HepG2 (cell line): ENCODE data around the gene CCDC85A. TPM values are rescaled to one million over a fixed set of nuclear protein-coding genes. Genes with fewer than 3 reads are reported as not detected.

Source experiments
- ATAC-seq: fragments of 200-7000 bp; cut with Tn5 transposase; 3 replicates; pipeline ENCODE4 v1.9.1; 2020; ENCODE audit warnings: mild to moderate bottlenecking, moderate library complexity
- BruUV-seq: library from RNA; stranded (reverse); fragments of 400-500 nt; replicated peaks from 2 replicates; lab custom pipeline; 2021; lab: Mats Ljungman, UMichigan
- CTCF ChIA-PET: fragments of 300-600 bp; formaldehyde crosslinking; extraction: SDS; loops from one replicate; lab custom pipeline; 2021; ENCODE audit warnings: low total read pairs, inconsistent platforms, low intra/inter-chr PET ratio; lab: Yijun Ruan, JAX
- POLR2A ChIA-PET: fragments of 350-600 bp; sonication (Branson Sonifier 250); formaldehyde crosslinking; loops from one replicate; lab custom pipeline; 2020; ENCODE audit warnings: antibody characterized with exemption, inconsistent platforms; lab: Yijun Ruan, JAX
- DNase-seq: peaks from one replicate; pipeline ENCODE4 v3.0.0-alpha.2; 2015; ENCODE audit warnings: low spot score
- FAIRE-seq: peaks from 3 replicates; lab custom pipeline; 2011; peaks lifted over from hg19 to GRCh38; lab: Jason Lieb, UNC
- H2AFZ ChIP-seq: one replicate; pipeline ENCODE4 v1.6.1; 2011; ENCODE audit warnings: low read length, inconsistent platforms
- H3K27ac ChIP-seq: fragments of 300-600 bp; 3 replicates; pipeline ENCODE4 v1.8.0; 2011; ENCODE audit warnings: mixed run types, mild to moderate bottlenecking, mixed read lengths, low read length, inconsistent platforms; ENCODE audit not compliant: insufficient read depth; ENCODE audit errors: extremely low read length
- H3K27me3 ChIP-seq, 2 experiments: fragments of 200-600 bp in 1 of 2; 2 replicates in 1 of 2; 3 replicates in 1 of 2; pipeline versions ENCODE4 v1.6.0 to v1.8.0; 2011; ENCODE audit warnings: low read length in 2 of 2, mild to moderate bottlenecking in 2 of 2, moderate library complexity in 2 of 2, inconsistent platforms in 1 of 2; ENCODE audit not compliant: insufficient read depth in 2 of 2, control insufficient read depth in 1 of 2
- H3K36me3 ChIP-seq, 2 experiments: fragments of 200-600 bp in 1 of 2; replicated peaks in 1 of 2; 2 replicates in 1 of 2; 3 replicates in 1 of 2; pipeline versions ENCODE4 v1.5.1 to v1.8.0; 2011; ENCODE audit warnings: low read length in 2 of 2, inconsistent platforms in 1 of 2; ENCODE audit not compliant: insufficient read depth in 2 of 2, control insufficient read depth in 1 of 2
- H3K4me1 ChIP-seq: 2 replicates; pipeline ENCODE4 v1.5.1; 2012; ENCODE audit warnings: low read length, inconsistent platforms; ENCODE audit not compliant: insufficient read depth
- H3K4me2 ChIP-seq: 2 replicates; pipeline ENCODE4 v1.6.0; 2011; ENCODE audit warnings: low read depth, low read length, inconsistent platforms
- H3K4me3 ChIP-seq, 3 experiments: fragments of 200-600 bp in 1 of 3; sonication (generic), shearing (Covaris generic) in 1 of 3; replicated peaks in 1 of 3; 2 replicates each; pipeline ENCODE4 v1.5.1; 2011 to 2016; ENCODE audit warnings: low read length in 3 of 3, inconsistent platforms in 2 of 3, low read depth in 2 of 3, mild to moderate bottlenecking in 2 of 3, control low read depth in 1 of 3, mixed read lengths in 1 of 3; ENCODE audit not compliant: insufficient read depth in 1 of 3
- H3K79me2 ChIP-seq: one replicate; pipeline ENCODE4 v1.6.1; 2011; ENCODE audit warnings: low read length, inconsistent platforms; ENCODE audit not compliant: insufficient read depth
- H3K9ac ChIP-seq: 2 replicates; pipeline ENCODE4 v1.6.0; 2011; ENCODE audit warnings: mild to moderate bottlenecking, low read depth, low read length, inconsistent platforms; ENCODE audit not compliant: insufficient read depth
- H3K9me3 ChIP-seq: 2 replicates; pipeline ENCODE4 v1.5.1; 2012; ENCODE audit warnings: mild to moderate bottlenecking, low read length
- H4K20me1 ChIP-seq: 2 replicates; pipeline ENCODE4 v1.6.0; 2011; ENCODE audit warnings: inconsistent platforms, mild to moderate bottlenecking, low read length, moderate library complexity; ENCODE audit not compliant: insufficient read depth
- CREBL2 ChIP-seq: sonication (generic); formaldehyde crosslinking; IDR thresholded peaks from 2 replicates; pipeline ENCODE4 v1.8.1; 2023; ENCODE audit warnings: missing genetic modification reagents, mild to moderate bottlenecking, borderline replicate concordance
- JARID2 ChIP-seq: sonication (generic); formaldehyde crosslinking; IDR thresholded peaks from 2 replicates; pipeline ENCODE4 v1.8.1; 2023; ENCODE audit warnings: missing genetic modification reagents, inconsistent platforms; ENCODE audit not compliant: insufficient replicate concordance
- MAF1 ChIP-seq: sonication (generic); formaldehyde crosslinking; IDR thresholded peaks from 2 replicates; pipeline ENCODE4 v1.5.0; 2020; ENCODE audit warnings: missing genetic modification reagents, borderline replicate concordance
- PHF8 ChIP-seq: sonication (generic); formaldehyde crosslinking; IDR thresholded peaks from 2 replicates; pipeline ENCODE4 v1.5.0; 2020; ENCODE audit warnings: missing genetic modification reagents
- SMC3 ChIP-seq: IDR thresholded peaks from 2 replicates; pipeline ENCODE4 v1.6.1; 2011; ENCODE audit warnings: low read length, improper control_type of control experiment
- STAT6 ChIP-seq: sonication (generic); formaldehyde crosslinking; IDR thresholded peaks from 2 replicates; pipeline ENCODE4 v1.4.0; 2020; ENCODE audit warnings: missing genetic modification reagents, mild to moderate bottlenecking, borderline replicate concordance
- TOE1 ChIP-seq: sonication (generic); formaldehyde crosslinking; IDR thresholded peaks from 2 replicates; pipeline ENCODE4 v1.4.0; 2020; ENCODE audit warnings: mild to moderate bottlenecking, missing genetic modification reagents
- ZBTB7A ChIP-seq: sonication (generic); formaldehyde crosslinking; IDR thresholded peaks from 2 replicates; pipeline ENCODE4 v1.8.0; 2022; ENCODE audit warnings: mild to moderate bottlenecking, missing genetic modification reagents
- ZMAT3 ChIP-seq: sonication (generic); formaldehyde crosslinking; conservative IDR thresholded peaks from 2 replicates; pipeline ENCODE4 v1.7.0; 2021; ENCODE audit warnings: missing genetic modification reagents
- ZNF235 ChIP-seq: sonication (generic); formaldehyde crosslinking; IDR thresholded peaks from 2 replicates; pipeline ENCODE4 v1.8.1; 2023; ENCODE audit warnings: mild to moderate bottlenecking, missing genetic modification reagents, borderline replicate concordance
- ZNF350 ChIP-seq: sonication (generic); formaldehyde crosslinking; IDR thresholded peaks from 2 replicates; pipeline ENCODE4 v1.4.0; 2020; ENCODE audit warnings: mild to moderate bottlenecking, low read depth, missing genetic modification reagents, borderline replicate concordance
- ZNF441 ChIP-seq: sonication (generic); formaldehyde crosslinking; IDR thresholded peaks from 2 replicates; pipeline ENCODE4 v1.7.0; 2021; ENCODE audit warnings: missing genetic modification reagents, borderline replicate concordance
- ZNF556 ChIP-seq: sonication (generic); formaldehyde crosslinking; IDR thresholded peaks from 2 replicates; pipeline ENCODE4 v1.4.0; 2020; ENCODE audit warnings: mild to moderate bottlenecking, missing genetic modification reagents, borderline replicate concordance
- ZNF569 ChIP-seq: sonication (generic); formaldehyde crosslinking; IDR thresholded peaks from 2 replicates; pipeline ENCODE4 v1.5.0; 2020; ENCODE audit warnings: mild to moderate bottlenecking, missing genetic modification reagents, moderate library complexity, borderline replicate concordance
- ZNF598 ChIP-seq: sonication (generic); formaldehyde crosslinking; IDR thresholded peaks from 2 replicates; pipeline ENCODE4 v1.5.1; 2020; ENCODE audit warnings: mild to moderate bottlenecking, missing genetic modification reagents, borderline replicate concordance
- ZNF609 ChIP-seq: sonication (generic); formaldehyde crosslinking; IDR thresholded peaks from 2 replicates; pipeline ENCODE4 v1.4.0; 2020; ENCODE audit warnings: mild to moderate bottlenecking, missing genetic modification reagents, borderline replicate concordance
- WGBS: methylation state at CpG from one replicate; pipeline ENCODE4 v1.1.6; 2017; ENCODE audit warnings: low lambda C conversion rate; 5-methylcytosine and 5-hydroxymethylcytosine counted together
- in situ Hi-C: cut with HindIII; loops from 2 replicates; pipeline ENCODE4 v1.10.0; 2017; ENCODE audit warnings: low pct_unique_long_range_greater_than_20kb; ENCODE audit not compliant: extremely low pct_ligation_motif_present
- intact Hi-C: fragments of 100-400 bp; cut with micrococcal nuclease; formaldehyde crosslinking; loops from one replicate; pipeline ENCODE4 v1.10.0; 2022; ENCODE audit not compliant: unreplicated experiment
- polyA plus RNA-seq, 8 experiments: library from polyadenylated mRNA; depleted of rRNA in 3 of 8; stranded (reverse) in 7 of 8; unstranded in 1 of 8; fragments of >200 nt; fragmentation: Illumina TruSeq in 4 of 8; extraction: Trizol in 4 of 8; gene quantifications; 2 replicates each; pipeline versions ENCODE4 v1.2.1 to v1.2.3, GENCODE V29; 2011 to 2016; ENCODE audit warnings: low read depth in 4 of 8, missing spikeins in 1 of 8, mixed read lengths in 1 of 8; ENCODE audit not compliant: insufficient read depth in 1 of 8
- total RNA-seq, 5 experiments: library from RNA; depleted of rRNA; stranded (reverse); fragments of >200 nt; fragmentation: Illumina TruSeq; extraction: Trizol; gene quantifications; 2 replicates each; pipeline ENCODE4 v1.2.3, GENCODE V29; 2016; ENCODE audit warnings: low read depth in 1 of 5

Gene CCDC85A
- total and polyA plus RNA-seq, 2 of the 13 experiments (the other 11 are each of a cell fraction or from before 2014, with no cell fraction given) = not detected

- no peak for DNase-seq
- no TSS peak for BruUV-seq
- no peak overlapping the region for H3K4me3 ChIP-seq
- TF ChIP-seq ZMAT3 (CRISPR knock-in tag) (no peak), PHF8 (CRISPR knock-in tag) (no peak), SMC3 (no peak), ZNF609 (CRISPR knock-in tag) (no peak), CREBL2 (CRISPR knock-in tag) (no peak), STAT6 (no peak), TOE1 (CRISPR knock-in tag) (no peak), MAF1 (CRISPR knock-in tag) (no peak), ZNF556 (CRISPR knock-in tag) (no peak), ZBTB7A (no peak), ZNF350 (CRISPR knock-in tag) (no peak), ZNF441 (CRISPR knock-in tag) (no peak), ZNF569 (CRISPR knock-in tag) (no peak), JARID2 (no peak), ZNF598 (CRISPR knock-in tag) (no peak), ZNF235 (CRISPR knock-in tag) (no peak)
- H3K79me2 ChIP-seq = no peaks in the 10 kb centered on the region
- no peak overlapping the region for H3K9ac ChIP-seq
- 8% methylated on average over 2 of the region's 2 CpGs for whole genome bisulfite sequencing
- in situ Hi-C loops (no loop called here), intact Hi-C loops (no loop called here)
- no peak overlapping the region for H3K27ac ChIP-seq
- no peak overlapping the region for H2AFZ ChIP-seq
- no peak overlapping the region for H3K4me2 ChIP-seq
- no peaks in the 10 kb centered on the region for H3K36me3 ChIP-seq
- CTCF ChIA-PET = no interaction called here
- no peaks in the 10 kb centered on the region for H3K27me3 ChIP-seq
- H3K9me3 ChIP-seq = no peaks in the 10 kb centered on the region
- no peaks in the 10 kb centered on the region for H4K20me1 ChIP-seq
- no peaks in the 10 kb centered on the region for H3K4me1 ChIP-seq
- FAIRE-seq = no peak
- POLR2A ChIA-PET = no interaction called here
- ATAC-seq = no peak
Observed at GRCh38 chr2:56268856-56269255, 85.1 kb downstream of the CCDC85A start.
